ENCODE measurements around the gene PPIE.
A peak's percentile ranks its signal among the peaks of the same experiment; 100 is the strongest.
"Not testable (repeated sequence)": the region's sequence is repeated elsewhere in the genome, so short reads cannot be mapped to it uniquely, and the experiment has no call there.

The PPIE gene

GRCh38 chr1:39798859-39799769, 60.4 kb downstream of the PPIE start:
- H3K4me3 ChIP-seq (ENCODE audit: low read depth, low read length) = not testable (repeated sequence)
- peak; percentile 75 for DNase-seq (ENCODE audit: low read depth)
- peak; percentile 53 for TF ChIP-seq CTCF (conservative IDR thresholded peaks at IDR 0.05; ENCODE audit: low read depth, low read length)

GRCh38 chr1:39799770-39800470, 61.2 kb downstream of the PPIE start:
- peak; percentile 82 for TF ChIP-seq CTCF (conservative IDR thresholded peaks at IDR 0.05; ENCODE audit: low read depth, low read length)
- DNase-seq (ENCODE audit: low read depth) = peak; percentile 76
- H3K4me3 ChIP-seq (ENCODE audit: low read depth, low read length) = no peak overlapping the region

GRCh38 chr1:39800471-39800835, 61.8 kb downstream of the PPIE start:
- H3K4me3 ChIP-seq (ENCODE audit: low read depth, low read length) = no peak overlapping the region
- TF ChIP-seq CTCF (conservative IDR thresholded peaks at IDR 0.05; ENCODE audit: low read depth, low read length) = no peak
- no peak for DNase-seq (ENCODE audit: low read depth)

GRCh38 chr1:39802496-39803260, 64.0 kb downstream of the PPIE start:
- TF ChIP-seq CTCF (conservative IDR thresholded peaks at IDR 0.05; ENCODE audit: low read depth, low read length) = no peak
- no peak overlapping the region for H3K4me3 ChIP-seq (ENCODE audit: low read depth, low read length)
- DNase-seq (ENCODE audit: low read depth) = no peak

- DNase-seq (ENCODE audit: low read depth) = no peak
- no peak overlapping the region for H3K4me3 ChIP-seq (ENCODE audit: low read depth, low read length)
- no peak for TF ChIP-seq CTCF (conservative IDR thresholded peaks at IDR 0.05; ENCODE audit: low read depth, low read length)
Measured at GRCh38 chr1:39805385-39805784, 66.7 kb downstream of the PPIE start.

- no peak for TF ChIP-seq CTCF (conservative IDR thresholded peaks at IDR 0.05; ENCODE audit: low read depth, low read length)
- no peak for DNase-seq (ENCODE audit: low read depth)
Measured at GRCh38 chr1:39808784-39809517, 70.3 kb downstream of the PPIE start.

More at GRCh38 chr1:39808784-39809517, 70.3 kb downstream of the PPIE start:
- H3K4me3 ChIP-seq (ENCODE audit: low read depth, low read length) = no peak overlapping the region
